ENCODE data around the gene MMP14. TPM values are rescaled to one million over a fixed set of nuclear protein-coding genes. Genes with fewer than 3 reads are reported as not detected.

Gene MMP14
- total and polyA plus RNA-seq, 2 of the 13 experiments (the other 11 are each of a cell fraction or from before 2014, with no cell fraction given): 5.2 to 9.8 TPM

DNA sequence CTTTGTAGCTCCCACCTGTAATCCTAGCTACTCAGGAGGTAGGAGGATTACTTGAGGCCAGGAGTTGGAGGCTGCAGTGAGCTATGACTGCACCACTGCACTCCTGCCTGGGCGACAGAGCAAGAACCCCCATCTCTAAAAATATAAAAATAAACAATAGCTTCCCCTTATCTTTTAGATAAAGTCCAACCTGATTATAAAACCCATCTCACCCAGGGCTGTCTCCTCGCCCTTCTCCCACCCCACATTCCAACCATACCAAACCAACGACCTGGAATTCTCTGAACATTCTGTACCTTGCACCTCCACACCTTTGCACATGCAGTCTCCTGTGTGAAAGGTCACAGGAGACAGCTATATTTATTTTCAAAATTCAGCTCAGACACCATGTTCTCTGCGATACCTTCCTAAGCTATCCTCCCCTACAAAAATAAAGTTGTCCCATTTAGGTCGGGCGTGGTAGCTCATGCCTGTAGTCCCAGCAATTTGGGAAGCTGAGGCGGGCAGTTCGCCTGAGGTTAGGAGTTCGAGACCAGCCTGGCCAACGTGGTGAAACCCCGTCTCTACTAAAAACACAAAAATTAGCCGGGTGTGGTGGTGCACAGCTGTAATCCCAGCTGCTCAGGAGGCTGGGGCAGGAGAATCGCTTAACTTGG is 28.8 kb upstream of the MMP14 start (continued):
- TF ChIP-seq ZMYM3 (CRISPR knock-in tag; IDR thresholded peaks at IDR 0.05) (peak; percentile 49), ZNF44 (CRISPR knock-in tag; IDR thresholded peaks at IDR 0.05) (0 out of 2 replicates have a peak, but pooled peaks have one; percentile 35), NBN (conservative IDR thresholded peaks at IDR 0.05) (no peak), FLYWCH1 (CRISPR knock-in tag; IDR thresholded peaks at IDR 0.05) (no peak), POGK (CRISPR knock-in tag; conservative IDR thresholded peaks at IDR 0.05) (0 out of 2 replicates have a peak, but pooled peaks have one; percentile 57), ETV5 (CRISPR knock-in tag; IDR thresholded peaks at IDR 0.05; ENCODE audit: borderline replicate concordance) (0 out of 2 replicates have a peak, but pooled peaks have one; percentile 5), GMEB1 (CRISPR knock-in tag; IDR thresholded peaks at IDR 0.05; ENCODE audit: borderline replicate concordance) (peak; percentile 33; the same call in 1 of the 2 replicates), PAXIP1 (CRISPR knock-in tag; conservative IDR thresholded peaks at IDR 0.05) (peak; percentile 87), ZBTB21 (CRISPR knock-in tag; IDR thresholded peaks at IDR 0.05) (no peak), IKZF5 (CRISPR knock-in tag; IDR thresholded peaks at IDR 0.05) (no peak), HOXA3 (CRISPR knock-in tag; IDR thresholded peaks at IDR 0.05) (peak; percentile 56; the same call in 1 of the 2 replicates), ZSCAN25 (CRISPR knock-in tag; IDR thresholded peaks at IDR 0.05) (no peak), ZNF558 (CRISPR knock-in tag; IDR thresholded peaks at IDR 0.05; ENCODE audit: borderline replicate concordance) (peak; percentile 65; the same call in 1 of the 2 replicates), ZNF224 (CRISPR knock-in tag; IDR thresholded peaks at IDR 0.05) (no peak), ZNF234 (CRISPR knock-in tag; conservative IDR thresholded peaks at IDR 0.05) (no peak), MAF1 (CRISPR knock-in tag; IDR thresholded peaks at IDR 0.05; ENCODE audit: borderline replicate concordance) (no peak)
- TF ChIP-seq, protein P1, sequence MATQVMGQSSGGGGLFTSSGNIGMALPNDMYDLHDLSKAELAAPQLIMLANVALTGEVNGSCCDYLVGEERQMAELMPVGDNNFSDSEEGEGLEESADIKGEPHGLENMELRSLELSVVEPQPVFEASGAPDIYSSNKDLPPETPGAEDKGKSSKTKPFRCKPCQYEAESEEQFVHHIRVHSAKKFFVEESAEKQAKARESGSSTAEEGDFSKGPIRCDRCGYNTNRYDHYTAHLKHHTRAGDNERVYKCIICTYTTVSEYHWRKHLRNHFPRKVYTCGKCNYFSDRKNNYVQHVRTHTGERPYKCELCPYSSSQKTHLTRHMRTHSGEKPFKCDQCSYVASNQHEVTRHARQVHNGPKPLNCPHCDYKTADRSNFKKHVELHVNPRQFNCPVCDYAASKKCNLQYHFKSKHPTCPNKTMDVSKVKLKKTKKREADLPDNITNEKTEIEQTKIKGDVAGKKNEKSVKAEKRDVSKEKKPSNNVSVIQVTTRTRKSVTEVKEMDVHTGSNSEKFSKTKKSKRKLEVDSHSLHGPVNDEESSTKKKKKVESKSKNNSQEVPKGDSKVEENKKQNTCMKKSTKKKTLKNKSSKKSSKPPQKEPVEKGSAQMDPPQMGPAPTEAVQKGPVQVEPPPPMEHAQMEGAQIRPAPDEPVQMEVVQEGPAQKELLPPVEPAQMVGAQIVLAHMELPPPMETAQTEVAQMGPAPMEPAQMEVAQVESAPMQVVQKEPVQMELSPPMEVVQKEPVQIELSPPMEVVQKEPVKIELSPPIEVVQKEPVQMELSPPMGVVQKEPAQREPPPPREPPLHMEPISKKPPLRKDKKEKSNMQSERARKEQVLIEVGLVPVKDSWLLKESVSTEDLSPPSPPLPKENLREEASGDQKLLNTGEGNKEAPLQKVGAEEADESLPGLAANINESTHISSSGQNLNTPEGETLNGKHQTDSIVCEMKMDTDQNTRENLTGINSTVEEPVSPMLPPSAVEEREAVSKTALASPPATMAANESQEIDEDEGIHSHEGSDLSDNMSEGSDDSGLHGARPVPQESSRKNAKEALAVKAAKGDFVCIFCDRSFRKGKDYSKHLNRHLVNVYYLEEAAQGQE (IDR thresholded peaks at IDR 0.05; ENCODE audit: borderline replicate concordance in 1 of 2, low read depth in 1 of 2, low read length in 2 of 2): 0 out of 4 replicates have a peak, but pooled peaks of 1 of the 2 experiments have one; percentile 19
